HG03045 (cell line): Measurements from ENCODE around the gene SYNCRIP.
"Not testable (repeated sequence)": the region's sequence is repeated elsewhere in the genome, so short reads cannot be mapped to it uniquely, and the experiment has no call there.

ENCODE experiments used
- ATAC-seq: cut with Tn5 transposase; IDR thresholded peaks from one replicate; pipeline ENCODE4 v1.9.1; 2021; ENCODE audit warnings: mild to moderate bottlenecking, moderate library complexity; ENCODE audit not compliant: unreplicated experiment

The SYNCRIP gene

GRCh38 chr6:85600713-85601313 lies 41.9 kb downstream of the SYNCRIP start:
- ATAC-seq = no peak

- peak; percentile 6 for ATAC-seq
Observed at GRCh38 chr6:85594197-85594930, 48.3 kb downstream of the SYNCRIP start.

GRCh38 chr6:85593438-85594196 lies 49.1 kb downstream of the SYNCRIP start, which contains the start of gene SNX14:
SNX14 (minus strand) TSS chr6:85593858; CDS start chr6:85593718, 140 bp downstream.
- peak; percentile 91 for ATAC-seq

GRCh38 chr6:85592033-85592432 lies 50.7 kb downstream of the SYNCRIP start:
- ATAC-seq = no peak

GRCh38 chr6:85591207-85591606 lies 51.5 kb downstream of the SYNCRIP start:
- no peak for ATAC-seq

- no peak for ATAC-seq
Observed at GRCh38 chr6:85585741-85586140, 56.9 kb downstream of the SYNCRIP start.

GRCh38 chr6:85582832-85583231 lies 59.9 kb downstream of the SYNCRIP start:
- ATAC-seq = not testable (repeated sequence)

GRCh38 chr6:85581572-85581971 lies 61.1 kb downstream of the SYNCRIP start:
- ATAC-seq = no peak

- peak; percentile 78 for ATAC-seq
Observed at GRCh38 chr6:85580878-85581267, 61.8 kb downstream of the SYNCRIP start.

- peak; percentile 29 for ATAC-seq
Observed at GRCh38 chr6:85580118-85580877, 62.4 kb downstream of the SYNCRIP start.

GRCh38 chr6:85579581-85579980 lies 63.1 kb downstream of the SYNCRIP start:
- ATAC-seq = no peak

- no peak for ATAC-seq
Observed at GRCh38 chr6:85576476-85576875, 66.2 kb downstream of the SYNCRIP start.

- no peak for ATAC-seq
Observed at GRCh38 chr6:85574932-85575598, 67.6 kb downstream of the SYNCRIP start.

GRCh38 chr6:85569323-85569722 lies 73.4 kb downstream of the SYNCRIP start:
- ATAC-seq = no peak

- ATAC-seq = no peak
Observed at GRCh38 chr6:85568411-85568810, 74.3 kb downstream of the SYNCRIP start.

- ATAC-seq = no peak
Observed at GRCh38 chr6:85565736-85566135, 77.0 kb downstream of the SYNCRIP start.

GRCh38 chr6:85564223-85564622 lies 78.5 kb downstream of the SYNCRIP start:
- ATAC-seq = not testable (repeated sequence)
